GM19023 (cell line): ENCODE data around the gene MARS1.
A peak's percentile ranks its signal among the peaks of the same experiment; 100 is the strongest.

Source experiments
- ATAC-seq: cut with Tn5 transposase; IDR thresholded peaks from one replicate; pipeline ENCODE4 v1.9.1; 2021; ENCODE audit warnings: mild to moderate bottlenecking, moderate library complexity; ENCODE audit not compliant: unreplicated experiment

The MARS1 gene

GRCh38 chr12:57526477-57527126, 38.7 kb downstream of the MARS1 start:
- ATAC-seq = no peak

- no peak for ATAC-seq
Observed at GRCh38 chr12:57527184-57527583, 39.3 kb downstream of the MARS1 start.

GRCh38 chr12:57528176-57528575, 40.3 kb downstream of the MARS1 start:
- no peak for ATAC-seq

GRCh38 chr12:57528831-57529555, 41.1 kb downstream of the MARS1 start:
- ATAC-seq = no peak

- ATAC-seq = no peak
Observed at GRCh38 chr12:57529831-57530230, 42.0 kb downstream of the MARS1 start.

GRCh38 chr12:57530396-57531142, 42.7 kb downstream of the MARS1 start:
- ATAC-seq = no peak

- ATAC-seq = no peak
Observed at GRCh38 chr12:57531836-57532235, 44.0 kb downstream of the MARS1 start.

GRCh38 chr12:57533108-57533507, 45.2 kb downstream of the MARS1 start:
- ATAC-seq = no peak

- ATAC-seq = no peak
Observed at GRCh38 chr12:57534250-57534649, 46.4 kb downstream of the MARS1 start.

GRCh38 chr12:57534991-57535543, 47.2 kb downstream of the MARS1 start:
- no peak for ATAC-seq

GRCh38 chr12:57535764-57536596, 48.1 kb downstream of the MARS1 start:
- no peak for ATAC-seq

- no peak for ATAC-seq
Observed at GRCh38 chr12:57536597-57536942, 48.7 kb downstream of the MARS1 start.

GRCh38 chr12:57539134-57539768, 51.4 kb downstream of the MARS1 start:
- ATAC-seq = no peak

- no peak for ATAC-seq
Observed at GRCh38 chr12:57541001-57541400, 53.1 kb downstream of the MARS1 start.

GRCh38 chr12:57541717-57542116, 53.8 kb downstream of the MARS1 start:
- no peak for ATAC-seq

GRCh38 chr12:57543581-57543980, 55.7 kb downstream of the MARS1 start:
- no peak for ATAC-seq

GRCh38 chr12:57545809-57546437, 58.1 kb downstream of the MARS1 start:
- no peak for ATAC-seq

GRCh38 chr12:57546438-57547287, 58.8 kb downstream of the MARS1 start, which contains the start of gene DCTN2:
TSS of gene DCTN2 (minus strand) at chr12:57547192. CDS start at chr12:57547063, 129 bp downstream.
- ATAC-seq = peak; percentile 99
